HepG2 (cell line): ENCODE data around the gene ELFN1. TPM values are rescaled to one million over a fixed set of nuclear protein-coding genes. Genes with fewer than 3 reads are reported as not detected.

ENCODE experiments used
- ATAC-seq: fragments of 200-7000 bp; cut with Tn5 transposase; 3 replicates; pipeline ENCODE4 v1.9.1; 2020; ENCODE audit warnings: mild to moderate bottlenecking, moderate library complexity
- BruUV-seq: library from RNA; stranded (reverse); fragments of 400-500 nt; replicated peaks from 2 replicates; lab custom pipeline; 2021; lab: Mats Ljungman, UMichigan
- CTCF ChIA-PET: fragments of 300-600 bp; formaldehyde crosslinking; extraction: SDS; loops from one replicate; lab custom pipeline; 2021; ENCODE audit warnings: low total read pairs, inconsistent platforms, low intra/inter-chr PET ratio; lab: Yijun Ruan, JAX
- POLR2A ChIA-PET: fragments of 350-600 bp; sonication (Branson Sonifier 250); formaldehyde crosslinking; loops from one replicate; lab custom pipeline; 2020; ENCODE audit warnings: antibody characterized with exemption, inconsistent platforms; lab: Yijun Ruan, JAX
- DNase-seq: peaks from one replicate; pipeline ENCODE4 v3.0.0-alpha.2; 2015; ENCODE audit warnings: low spot score
- FAIRE-seq: peaks from 3 replicates; lab custom pipeline; 2011; peaks lifted over from hg19 to GRCh38; lab: Jason Lieb, UNC
- H2AFZ ChIP-seq: one replicate; pipeline ENCODE4 v1.6.1; 2011; ENCODE audit warnings: low read length, inconsistent platforms
- H3K27ac ChIP-seq: fragments of 300-600 bp; 3 replicates; pipeline ENCODE4 v1.8.0; 2011; ENCODE audit warnings: mixed run types, mild to moderate bottlenecking, mixed read lengths, low read length, inconsistent platforms; ENCODE audit not compliant: insufficient read depth; ENCODE audit errors: extremely low read length
- H3K27me3 ChIP-seq, 2 experiments: fragments of 200-600 bp in 1 of 2; 2 replicates in 1 of 2; 3 replicates in 1 of 2; pipeline versions ENCODE4 v1.6.0 to v1.8.0; 2011; ENCODE audit warnings: low read length in 2 of 2, mild to moderate bottlenecking in 2 of 2, moderate library complexity in 2 of 2, inconsistent platforms in 1 of 2; ENCODE audit not compliant: insufficient read depth in 2 of 2, control insufficient read depth in 1 of 2
- H3K36me3 ChIP-seq, 2 experiments: fragments of 200-600 bp in 1 of 2; replicated peaks in 1 of 2; 2 replicates in 1 of 2; 3 replicates in 1 of 2; pipeline versions ENCODE4 v1.5.1 to v1.8.0; 2011; ENCODE audit warnings: low read length in 2 of 2, inconsistent platforms in 1 of 2; ENCODE audit not compliant: insufficient read depth in 2 of 2, control insufficient read depth in 1 of 2
- H3K4me1 ChIP-seq: 2 replicates; pipeline ENCODE4 v1.5.1; 2012; ENCODE audit warnings: low read length, inconsistent platforms; ENCODE audit not compliant: insufficient read depth
- H3K4me2 ChIP-seq: 2 replicates; pipeline ENCODE4 v1.6.0; 2011; ENCODE audit warnings: low read depth, low read length, inconsistent platforms
- H3K4me3 ChIP-seq, 3 experiments: fragments of 200-600 bp in 1 of 3; sonication (generic), shearing (Covaris generic) in 1 of 3; replicated peaks in 1 of 3; 2 replicates each; pipeline ENCODE4 v1.5.1; 2011 to 2016; ENCODE audit warnings: low read length in 3 of 3, inconsistent platforms in 2 of 3, low read depth in 2 of 3, mild to moderate bottlenecking in 2 of 3, control low read depth in 1 of 3, mixed read lengths in 1 of 3; ENCODE audit not compliant: insufficient read depth in 1 of 3
- H3K79me2 ChIP-seq: one replicate; pipeline ENCODE4 v1.6.1; 2011; ENCODE audit warnings: low read length, inconsistent platforms; ENCODE audit not compliant: insufficient read depth
- H3K9ac ChIP-seq: 2 replicates; pipeline ENCODE4 v1.6.0; 2011; ENCODE audit warnings: mild to moderate bottlenecking, low read depth, low read length, inconsistent platforms; ENCODE audit not compliant: insufficient read depth
- H3K9me3 ChIP-seq: 2 replicates; pipeline ENCODE4 v1.5.1; 2012; ENCODE audit warnings: mild to moderate bottlenecking, low read length
- H4K20me1 ChIP-seq: 2 replicates; pipeline ENCODE4 v1.6.0; 2011; ENCODE audit warnings: inconsistent platforms, mild to moderate bottlenecking, low read length, moderate library complexity; ENCODE audit not compliant: insufficient read depth
- ADNP ChIP-seq: sonication (generic); formaldehyde crosslinking; IDR thresholded peaks from 2 replicates; pipeline ENCODE4 v1.4.0; 2020; ENCODE audit warnings: missing genetic modification reagents
- ETV5 ChIP-seq: IDR thresholded peaks from 2 replicates; pipeline ENCODE4 v1.6.1; 2018; ENCODE audit warnings: missing biosample characterization, missing genetic modification reagents, inconsistent platforms, borderline replicate concordance
- HDAC2 ChIP-seq: sonication (generic); formaldehyde crosslinking; IDR thresholded peaks from 2 replicates; pipeline ENCODE4 v1.4.0; 2020; ENCODE audit warnings: missing genetic modification reagents
- JDP2 ChIP-seq: sonication (generic); formaldehyde crosslinking; IDR thresholded peaks from 2 replicates; pipeline ENCODE4 v1.8.1; 2022; ENCODE audit warnings: missing genetic modification reagents, borderline replicate concordance
- KDM1A ChIP-seq: IDR thresholded peaks from 2 replicates; pipeline ENCODE4 v1.6.1; 2016; ENCODE audit warnings: missing compliant biosample characterization
- MLLT10 ChIP-seq: sonication (generic); formaldehyde crosslinking; IDR thresholded peaks from 2 replicates; pipeline ENCODE4 v1.4.0; 2020; ENCODE audit warnings: missing genetic modification reagents
- PHF5A ChIP-seq: IDR thresholded peaks from one replicate; pipeline ENCODE4 v1.6.1; 2018; ENCODE audit warnings: low read depth, missing genetic modification reagents; ENCODE audit not compliant: unreplicated experiment
- RARA ChIP-seq: IDR thresholded peaks from 2 replicates; pipeline ENCODE4 v1.6.1; 2016; ENCODE audit warnings: missing genetic modification reagents, missing compliant biosample characterization
- SAFB2 ChIP-seq: sonication (generic); formaldehyde crosslinking; IDR thresholded peaks from 2 replicates; pipeline ENCODE4 v1.5.1; 2020; ENCODE audit warnings: missing genetic modification reagents, low read depth, mild to moderate bottlenecking, borderline replicate concordance
- SALL1 ChIP-seq: sonication (generic); formaldehyde crosslinking; IDR thresholded peaks from 2 replicates; pipeline ENCODE4 v1.8.0; 2022; ENCODE audit warnings: mild to moderate bottlenecking, missing genetic modification reagents
- ZFX ChIP-seq: sonication (generic); formaldehyde crosslinking; IDR thresholded peaks from 2 replicates; pipeline ENCODE4 v1.4.0; 2020; ENCODE audit warnings: mild to moderate bottlenecking, low read depth, missing genetic modification reagents, moderate library complexity
- ZNF282 ChIP-seq: fragments of 450-650 bp; IDR thresholded peaks from 2 replicates; pipeline ENCODE4 v1.6.1; 2018; ENCODE audit not compliant: partially characterized antibody
- ZNF543 ChIP-seq: sonication (generic); formaldehyde crosslinking; IDR thresholded peaks from 2 replicates; pipeline ENCODE4 v1.4.0; 2020; ENCODE audit warnings: mild to moderate bottlenecking, missing genetic modification reagents
- ZNF549 ChIP-seq: sonication (generic); formaldehyde crosslinking; IDR thresholded peaks from 2 replicates; pipeline ENCODE4 v1.5.0; 2020; ENCODE audit warnings: missing genetic modification reagents
- ZNF614 ChIP-seq: IDR thresholded peaks from 2 replicates; pipeline ENCODE4 v1.6.1; 2018; ENCODE audit warnings: missing biosample characterization, missing genetic modification reagents, inconsistent platforms, borderline replicate concordance
- ZNF776 ChIP-seq: sonication (generic); formaldehyde crosslinking; IDR thresholded peaks from 2 replicates; pipeline ENCODE4 v1.4.0; 2020; ENCODE audit warnings: mild to moderate bottlenecking, missing genetic modification reagents
- WGBS: methylation state at CpG from one replicate; pipeline ENCODE4 v1.1.6; 2017; ENCODE audit warnings: low lambda C conversion rate; 5-methylcytosine and 5-hydroxymethylcytosine counted together
- in situ Hi-C: cut with HindIII; loops from 2 replicates; pipeline ENCODE4 v1.10.0; 2017; ENCODE audit warnings: low pct_unique_long_range_greater_than_20kb; ENCODE audit not compliant: extremely low pct_ligation_motif_present
- intact Hi-C: fragments of 100-400 bp; cut with micrococcal nuclease; formaldehyde crosslinking; loops from one replicate; pipeline ENCODE4 v1.10.0; 2022; ENCODE audit not compliant: unreplicated experiment
- polyA plus RNA-seq, 8 experiments: library from polyadenylated mRNA; depleted of rRNA in 3 of 8; stranded (reverse) in 7 of 8; unstranded in 1 of 8; fragments of >200 nt; fragmentation: Illumina TruSeq in 4 of 8; extraction: Trizol in 4 of 8; gene quantifications; 2 replicates each; pipeline versions ENCODE4 v1.2.1 to v1.2.3, GENCODE V29; 2011 to 2016; ENCODE audit warnings: low read depth in 4 of 8, missing spikeins in 1 of 8, mixed read lengths in 1 of 8; ENCODE audit not compliant: insufficient read depth in 1 of 8
- total RNA-seq, 5 experiments: library from RNA; depleted of rRNA; stranded (reverse); fragments of >200 nt; fragmentation: Illumina TruSeq; extraction: Trizol; gene quantifications; 2 replicates each; pipeline ENCODE4 v1.2.3, GENCODE V29; 2016; ENCODE audit warnings: low read depth in 1 of 5
- TF ChIP-seq, protein P1 (sequence below): sonication (generic); formaldehyde crosslinking; IDR thresholded peaks from 2 replicates; pipeline ENCODE4 v1.9.0; 2021; ENCODE audit warnings: mild to moderate bottlenecking, missing genetic modification reagents

ELFN1 gene
- total and polyA plus RNA-seq, 2 of the 13 experiments (the other 11 are each of a cell fraction or from before 2014, with no cell fraction given): 0.13 to 0.18 TPM

GRCh38 chr7:1707756-1708595, 37.9 kb downstream of the ELFN1 start:
- no peaks in the 10 kb centered on the region; a peak in 1 of 5 replicates for H3K27me3 ChIP-seq
- WGBS: 74% methylated on average over 14 of the region's 17 CpGs
- ATAC-seq: peak; percentile 54
- BruUV-seq: no TSS peak
- H3K4me3 ChIP-seq: no peak overlapping the region
- H3K36me3 ChIP-seq: no peaks in the 10 kb centered on the region
- ChIA-PET CTCF (no interaction called here), POLR2A (no interaction called here)
- H3K79me2 ChIP-seq: no peaks in the 10 kb centered on the region
- H3K9ac ChIP-seq: no peak overlapping the region
- H4K20me1 ChIP-seq: no peaks in the 10 kb centered on the region
- H3K4me2 ChIP-seq: no peak overlapping the region
- H3K4me1 ChIP-seq: peaks cover 18% of the 10 kb centered on the region
- in situ Hi-C loops (no loop called here), intact Hi-C loops (no loop called here)
- no peak for DNase-seq
- no peak overlapping the region for H3K27ac ChIP-seq
- FAIRE-seq: no peak
- peaks cover 15% of the 10 kb centered on the region for H3K9me3 ChIP-seq
- H2AFZ ChIP-seq: no peak overlapping the region
- no peak for TF ChIP-seq HDAC2 (CRISPR knock-in tag)
- peak; percentile 97 for TF ChIP-seq ZNF543
- 0 out of 2 replicates have a peak, but pooled peaks have one; percentile 31 for TF ChIP-seq ADNP (CRISPR knock-in tag)
- no peak for TF ChIP-seq PHF5A (CRISPR knock-in tag)
- 0 out of 2 replicates have a peak, but pooled peaks have one; percentile 8 for TF ChIP-seq ETV5
- peak; percentile 34; the same call in 1 of the 2 replicates for TF ChIP-seq RARA (CRISPR knock-in tag)
- TF ChIP-seq KDM1A: no peak
- no peak for TF ChIP-seq ZNF549 (CRISPR knock-in tag)
- no peak for TF ChIP-seq JDP2
- no peak for TF ChIP-seq SAFB2 (CRISPR knock-in tag)
- no peak for TF ChIP-seq ZNF282
- TF ChIP-seq MLLT10 (CRISPR knock-in tag): no peak
- TF ChIP-seq SALL1 (CRISPR knock-in tag): peak; percentile 44; the same call in 1 of the 2 replicates
- no peak for TF ChIP-seq ZNF776 (CRISPR knock-in tag)
- TF ChIP-seq ZNF614 (CRISPR knock-in tag): no peak
- 0 out of 2 replicates have a peak, but pooled peaks have one; percentile 17 for TF ChIP-seq ZFX
- TF ChIP-seq, protein P1, sequence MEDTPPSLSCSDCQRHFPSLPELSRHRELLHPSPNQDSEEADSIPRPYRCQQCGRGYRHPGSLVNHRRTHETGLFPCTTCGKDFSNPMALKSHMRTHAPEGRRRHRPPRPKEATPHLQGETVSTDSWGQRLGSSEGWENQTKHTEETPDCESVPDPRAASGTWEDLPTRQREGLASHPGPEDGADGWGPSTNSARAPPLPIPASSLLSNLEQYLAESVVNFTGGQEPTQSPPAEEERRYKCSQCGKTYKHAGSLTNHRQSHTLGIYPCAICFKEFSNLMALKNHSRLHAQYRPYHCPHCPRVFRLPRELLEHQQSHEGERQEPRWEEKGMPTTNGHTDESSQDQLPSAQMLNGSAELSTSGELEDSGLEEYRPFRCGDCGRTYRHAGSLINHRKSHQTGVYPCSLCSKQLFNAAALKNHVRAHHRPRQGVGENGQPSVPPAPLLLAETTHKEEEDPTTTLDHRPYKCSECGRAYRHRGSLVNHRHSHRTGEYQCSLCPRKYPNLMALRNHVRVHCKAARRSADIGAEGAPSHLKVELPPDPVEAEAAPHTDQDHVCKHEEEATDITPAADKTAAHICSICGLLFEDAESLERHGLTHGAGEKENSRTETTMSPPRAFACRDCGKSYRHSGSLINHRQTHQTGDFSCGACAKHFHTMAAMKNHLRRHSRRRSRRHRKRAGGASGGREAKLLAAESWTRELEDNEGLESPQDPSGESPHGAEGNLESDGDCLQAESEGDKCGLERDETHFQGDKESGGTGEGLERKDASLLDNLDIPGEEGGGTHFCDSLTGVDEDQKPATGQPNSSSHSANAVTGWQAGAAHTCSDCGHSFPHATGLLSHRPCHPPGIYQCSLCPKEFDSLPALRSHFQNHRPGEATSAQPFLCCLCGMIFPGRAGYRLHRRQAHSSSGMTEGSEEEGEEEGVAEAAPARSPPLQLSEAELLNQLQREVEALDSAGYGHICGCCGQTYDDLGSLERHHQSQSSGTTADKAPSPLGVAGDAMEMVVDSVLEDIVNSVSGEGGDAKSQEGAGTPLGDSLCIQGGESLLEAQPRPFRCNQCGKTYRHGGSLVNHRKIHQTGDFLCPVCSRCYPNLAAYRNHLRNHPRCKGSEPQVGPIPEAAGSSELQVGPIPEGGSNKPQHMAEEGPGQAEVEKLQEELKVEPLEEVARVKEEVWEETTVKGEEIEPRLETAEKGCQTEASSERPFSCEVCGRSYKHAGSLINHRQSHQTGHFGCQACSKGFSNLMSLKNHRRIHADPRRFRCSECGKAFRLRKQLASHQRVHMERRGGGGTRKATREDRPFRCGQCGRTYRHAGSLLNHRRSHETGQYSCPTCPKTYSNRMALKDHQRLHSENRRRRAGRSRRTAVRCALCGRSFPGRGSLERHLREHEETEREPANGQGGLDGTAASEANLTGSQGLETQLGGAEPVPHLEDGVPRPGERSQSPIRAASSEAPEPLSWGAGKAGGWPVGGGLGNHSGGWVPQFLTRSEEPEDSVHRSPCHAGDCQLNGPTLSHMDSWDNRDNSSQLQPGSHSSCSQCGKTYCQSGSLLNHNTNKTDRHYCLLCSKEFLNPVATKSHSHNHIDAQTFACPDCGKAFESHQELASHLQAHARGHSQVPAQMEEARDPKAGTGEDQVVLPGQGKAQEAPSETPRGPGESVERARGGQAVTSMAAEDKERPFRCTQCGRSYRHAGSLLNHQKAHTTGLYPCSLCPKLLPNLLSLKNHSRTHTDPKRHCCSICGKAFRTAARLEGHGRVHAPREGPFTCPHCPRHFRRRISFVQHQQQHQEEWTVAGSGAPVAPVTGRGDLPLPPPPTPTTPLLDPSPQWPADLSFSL (CRISPR knock-in tag): no peak
